NCI-H510A treated with DMSO at 0.1 percent for 48 hours (cell line): ENCODE measurements around the gene SPECC1L.
A peak's percentile ranks its signal among the peaks of the same experiment; 100 is the strongest.

ENCODE experiments used
- DNase-seq: peaks from one replicate; lab custom pipeline; 2025; lab: John Stamatoyannopoulos, UW

The SPECC1L gene

DNA sequence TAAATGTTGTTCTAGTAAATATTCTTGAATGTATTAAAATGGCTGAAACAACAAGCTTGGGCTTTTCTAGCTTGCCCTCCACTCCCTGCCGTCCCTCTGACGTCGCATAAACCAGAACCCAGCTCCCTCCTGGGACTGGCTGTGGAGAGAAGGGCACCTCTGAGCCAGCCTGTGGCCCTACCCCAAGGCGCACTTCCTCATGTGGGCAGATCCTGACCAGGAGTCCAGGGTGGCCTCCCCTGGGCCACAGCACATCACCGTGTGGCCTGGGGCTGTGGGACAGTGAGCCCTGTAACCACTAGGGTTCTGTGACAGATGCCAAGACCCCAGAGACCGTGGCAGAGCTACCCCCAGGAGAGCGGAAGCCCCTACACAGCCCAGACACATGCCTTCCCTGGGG is 146.6 kb downstream of the SPECC1L start:
- DNase-seq: no peak

DNA sequence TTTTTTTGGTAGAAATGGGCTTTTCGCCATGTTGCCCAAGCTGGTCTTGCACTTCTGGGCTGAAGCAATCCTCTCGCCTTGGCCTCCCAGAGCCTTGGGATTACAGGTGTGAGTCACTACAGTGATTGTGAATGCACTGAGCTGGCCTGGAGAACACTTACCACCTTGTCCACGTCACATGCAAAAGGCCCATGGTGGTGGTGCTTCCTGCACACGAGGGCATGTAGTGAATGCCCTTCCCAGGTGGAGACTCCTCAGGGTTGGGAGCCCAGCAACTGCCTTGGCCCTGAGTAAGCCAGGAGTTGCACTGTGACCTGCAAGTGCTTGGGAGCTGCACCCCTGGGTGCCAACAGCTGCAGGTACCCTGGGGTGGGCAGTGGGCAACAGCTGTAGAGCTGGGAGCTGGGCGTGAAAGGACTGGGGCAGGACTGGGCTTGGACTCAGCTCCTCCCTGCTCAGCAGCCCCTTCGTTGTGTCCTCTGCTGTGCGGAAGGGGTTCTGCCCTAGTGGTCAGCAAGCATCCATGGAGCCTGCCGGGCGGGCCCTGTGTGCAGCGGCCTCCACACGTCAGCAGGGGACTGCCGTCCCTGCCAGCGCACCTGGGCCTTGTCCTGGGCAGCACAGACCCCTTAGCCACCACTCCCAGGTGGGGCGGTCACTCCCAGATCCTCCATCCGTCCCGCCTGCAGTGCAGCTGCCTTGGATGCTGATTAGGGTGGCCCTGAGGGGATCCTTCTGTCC is 147.4 kb downstream of the SPECC1L start:
- no peak for DNase-seq

DNA sequence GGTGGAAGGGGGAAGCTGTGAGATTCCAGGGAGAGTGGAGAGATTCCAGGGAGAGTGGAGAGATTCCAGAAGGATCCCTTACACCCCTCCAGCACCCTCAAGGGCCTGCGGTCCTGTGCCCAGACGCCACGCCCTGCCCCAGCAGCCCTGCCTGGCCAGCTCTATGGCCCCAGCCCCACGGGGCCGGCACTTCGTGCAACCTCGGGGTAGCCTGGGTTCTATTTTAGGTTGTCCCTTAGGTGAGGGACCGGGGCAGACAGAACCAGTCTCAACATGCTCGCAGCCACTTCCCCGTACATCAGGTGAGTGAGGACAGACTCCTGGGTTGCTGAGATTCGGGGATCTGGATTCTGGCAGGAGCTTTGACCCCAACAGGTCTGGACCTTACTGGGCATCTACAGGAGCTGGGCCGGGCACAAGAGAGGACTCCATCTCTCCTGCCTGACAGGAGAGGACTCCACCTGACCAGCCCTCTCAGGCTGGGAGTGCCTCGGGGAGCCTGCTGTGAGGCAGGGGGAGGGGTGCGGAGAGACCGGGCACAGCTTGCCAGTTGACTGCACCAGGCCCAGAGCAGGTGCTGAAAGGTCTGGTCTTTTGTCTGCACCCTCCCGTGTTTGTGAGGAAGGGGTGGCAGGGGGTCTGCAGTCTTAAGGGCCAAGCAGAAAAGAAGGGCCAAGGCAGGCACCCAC is 148.3 kb downstream of the SPECC1L start:
- peak; percentile 37 for DNase-seq

DNA sequence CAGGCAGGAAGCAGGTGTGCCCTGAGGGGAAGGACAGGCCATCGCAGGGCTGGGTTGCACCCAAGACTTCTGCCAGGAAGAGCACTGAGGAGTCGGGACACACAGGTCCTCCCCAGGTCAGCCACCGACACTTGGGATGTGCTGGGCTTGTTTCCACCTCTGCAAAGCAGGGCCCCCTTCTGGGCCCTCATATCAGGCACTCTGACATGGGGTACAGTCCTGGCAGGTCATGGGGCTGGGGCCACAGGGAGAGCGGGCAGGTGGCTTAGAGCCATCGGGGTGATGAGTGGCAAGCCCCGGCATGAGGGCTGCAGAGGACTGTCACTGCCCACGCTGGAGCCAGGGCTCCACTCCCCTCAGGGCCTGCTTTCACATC is 148.8 kb downstream of the SPECC1L start:
- DNase-seq: no peak

DNA sequence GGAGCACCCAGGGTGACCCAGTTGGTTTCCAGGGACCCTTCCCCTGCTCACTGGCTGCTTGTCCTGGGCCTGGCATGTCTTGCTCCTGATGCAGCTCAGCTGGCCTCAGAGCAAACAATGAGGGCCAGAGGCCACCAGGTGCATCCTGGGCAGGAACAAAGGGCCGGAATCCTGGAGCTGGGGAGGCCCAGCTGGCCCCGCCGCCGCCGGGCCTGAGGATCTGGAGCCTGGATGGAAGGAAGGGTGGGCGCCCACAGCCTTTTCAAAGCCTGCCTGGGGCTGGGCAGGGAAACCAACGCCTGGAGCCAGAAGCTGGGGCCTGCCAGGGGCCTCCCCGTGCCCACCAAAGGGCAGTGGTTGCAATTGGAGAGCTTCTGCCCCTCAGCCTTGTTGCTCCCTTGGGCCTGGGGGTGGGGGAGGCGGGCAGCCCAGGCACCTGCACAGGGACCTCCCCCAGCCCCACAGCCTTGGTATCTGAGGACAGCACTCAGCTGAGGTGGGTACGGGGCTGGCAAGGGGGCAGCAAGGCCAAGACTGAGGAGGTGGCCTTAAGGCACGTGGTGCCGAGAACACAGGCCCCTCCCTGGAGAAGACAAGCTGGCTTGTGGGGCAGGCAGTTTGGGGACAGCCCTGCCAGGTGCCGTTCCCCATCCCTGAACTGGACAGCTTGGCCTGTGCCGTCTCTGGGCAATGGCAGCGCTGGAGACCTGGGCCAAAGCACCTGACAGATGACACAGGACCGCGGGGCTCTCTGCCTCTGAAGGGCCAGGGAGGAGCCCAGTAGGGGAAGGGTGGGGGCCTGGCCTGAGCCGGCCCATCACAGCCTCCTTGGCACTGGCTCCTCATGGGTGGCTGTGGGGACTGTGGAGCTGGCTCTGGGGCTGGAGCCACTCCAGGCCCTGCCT is 149.7 kb downstream of the SPECC1L start:
- no peak for DNase-seq

DNA sequence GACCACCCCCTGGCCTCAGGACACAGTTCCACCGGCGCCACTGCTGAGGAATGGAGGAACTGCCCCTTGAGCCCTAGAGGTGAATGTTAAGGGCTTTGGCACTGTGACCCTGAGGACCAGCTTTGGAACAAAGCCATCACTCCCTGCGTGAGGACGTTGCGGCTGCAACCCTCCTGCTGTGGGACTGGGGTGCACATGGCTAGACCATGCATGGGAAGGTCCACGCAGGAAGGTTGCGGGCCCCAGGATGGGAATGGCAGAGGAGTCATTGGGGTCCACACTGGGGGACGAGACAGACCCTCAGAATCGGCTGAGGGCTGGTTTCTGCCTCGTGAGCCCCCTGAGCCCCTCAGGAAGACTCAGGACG is 150.3 kb downstream of the SPECC1L start:
- DNase-seq: no peak

DNA sequence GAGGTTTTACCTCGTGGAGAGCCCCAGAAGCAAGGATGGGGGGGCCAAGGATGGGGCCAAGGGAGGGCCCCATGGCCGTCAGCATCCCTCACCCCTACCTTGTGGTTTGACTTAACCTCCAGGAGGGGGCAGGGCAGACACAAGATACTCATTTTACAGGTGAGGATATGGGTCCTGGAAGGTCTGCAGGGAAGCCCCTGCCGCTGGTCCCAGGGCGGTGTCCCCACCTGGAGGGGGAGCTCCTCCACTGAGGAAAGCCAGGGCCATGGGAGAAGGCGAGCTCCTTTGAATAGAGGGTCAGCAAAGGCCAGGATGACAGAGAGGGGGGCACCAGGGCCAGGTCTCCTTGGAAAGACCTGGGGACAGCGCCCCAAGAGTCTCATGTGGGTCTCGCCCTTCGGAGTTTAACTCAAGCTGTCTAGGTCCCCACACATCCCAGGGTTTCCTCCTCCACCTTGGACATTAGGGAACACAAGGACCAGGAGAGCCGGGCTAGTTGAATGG is 150.8 kb downstream of the SPECC1L start:
- no peak for DNase-seq

DNA sequence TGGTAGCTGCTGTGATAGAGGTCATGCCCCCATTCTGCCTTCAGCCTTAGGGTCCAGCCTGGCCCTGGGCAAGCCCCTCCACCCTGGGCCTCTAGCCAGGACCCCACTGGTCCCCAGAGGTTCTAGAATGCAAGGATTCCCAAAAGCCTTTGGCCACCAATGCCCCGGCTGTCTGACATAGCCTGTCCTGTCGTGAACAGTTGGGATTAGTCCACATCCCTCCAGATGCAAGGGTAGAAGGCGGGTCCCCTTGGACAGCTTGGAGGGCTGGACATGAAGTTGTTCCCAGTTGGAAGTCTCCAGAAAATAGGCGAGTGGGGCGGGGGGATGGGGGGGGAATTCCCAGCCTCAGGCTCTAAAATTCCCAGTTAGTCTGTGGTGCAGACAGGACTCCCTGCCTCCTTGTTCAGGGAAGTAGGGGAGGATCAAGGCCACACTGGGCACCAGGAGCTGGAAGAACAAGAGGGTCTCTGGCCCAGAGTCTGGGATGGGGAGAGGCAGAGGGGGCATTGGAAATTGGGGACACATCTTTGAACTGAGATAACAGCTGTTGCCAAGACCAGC is 151.6 kb downstream of the SPECC1L start:
- no peak for DNase-seq

DNA sequence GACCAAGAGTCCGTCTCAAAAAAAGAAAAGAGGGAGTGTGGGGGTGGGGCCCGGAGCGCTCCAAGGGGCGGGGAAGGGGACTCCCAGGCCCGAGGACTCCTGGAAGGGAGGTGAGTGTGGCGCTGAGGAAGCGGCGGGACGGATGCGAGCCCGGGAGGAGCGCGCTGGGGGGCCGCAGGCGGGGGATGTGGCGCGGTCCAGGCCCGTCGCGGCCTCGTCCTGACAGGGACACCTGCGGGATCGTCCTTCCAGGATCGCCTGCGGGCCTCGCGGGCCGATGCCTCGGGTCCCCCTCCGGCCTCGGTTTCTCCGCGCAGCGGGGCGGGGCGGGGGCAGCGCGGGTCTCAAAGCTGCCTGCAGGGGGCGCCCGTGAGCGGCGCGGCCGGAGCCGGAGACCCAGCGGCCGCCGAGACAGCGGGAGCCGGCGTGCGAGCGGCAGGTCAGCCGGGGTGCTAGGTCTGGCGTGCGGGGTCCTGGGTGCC is 152.9 kb downstream of the SPECC1L start:
- no peak for DNase-seq

DNA sequence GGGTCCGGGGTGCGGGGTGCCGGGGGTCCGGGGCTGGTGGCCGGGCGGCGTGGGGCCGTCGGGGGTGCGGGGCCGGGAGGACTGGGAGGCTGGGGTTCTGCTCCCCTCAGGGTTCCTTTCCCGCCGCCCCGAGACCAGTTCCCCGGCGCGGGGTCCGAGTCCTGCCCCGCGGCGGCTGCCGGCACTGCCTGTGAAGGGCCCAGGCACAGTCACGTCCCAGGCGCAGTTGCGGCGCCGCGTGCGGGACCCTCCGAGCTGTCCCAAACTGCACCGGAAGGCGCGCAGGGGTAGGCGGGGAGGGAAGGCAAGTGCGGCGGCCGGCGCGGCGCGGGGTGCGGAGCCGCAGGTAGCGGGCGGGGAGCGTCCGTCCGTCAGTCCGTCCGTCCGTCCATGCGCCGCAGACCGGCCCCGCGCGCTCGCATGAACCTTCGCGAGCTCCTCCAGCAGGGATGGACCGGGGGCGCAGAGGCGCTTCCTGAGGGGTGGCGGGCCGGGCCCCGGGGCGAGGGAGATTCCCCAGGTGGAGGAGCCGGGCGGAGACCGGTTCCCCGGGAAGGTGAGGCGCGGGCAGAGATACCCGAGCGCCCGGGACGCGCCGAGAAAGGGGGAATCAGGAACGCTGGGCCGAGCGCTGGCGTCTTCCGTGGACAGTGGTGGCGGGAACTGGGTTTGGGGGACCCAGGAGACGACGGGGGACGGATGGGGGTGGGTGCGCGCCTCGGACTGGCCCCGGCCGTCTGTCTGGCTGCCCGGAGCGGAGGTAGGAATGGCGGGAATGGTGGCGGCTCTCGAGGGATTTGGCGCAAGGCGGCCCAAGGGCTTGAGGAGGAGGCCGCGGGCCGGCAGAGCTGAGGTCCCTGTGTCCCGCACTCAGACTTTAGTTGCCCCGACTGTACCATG is 153.6 kb downstream of the SPECC1L start:
- no peak for DNase-seq

DNA sequence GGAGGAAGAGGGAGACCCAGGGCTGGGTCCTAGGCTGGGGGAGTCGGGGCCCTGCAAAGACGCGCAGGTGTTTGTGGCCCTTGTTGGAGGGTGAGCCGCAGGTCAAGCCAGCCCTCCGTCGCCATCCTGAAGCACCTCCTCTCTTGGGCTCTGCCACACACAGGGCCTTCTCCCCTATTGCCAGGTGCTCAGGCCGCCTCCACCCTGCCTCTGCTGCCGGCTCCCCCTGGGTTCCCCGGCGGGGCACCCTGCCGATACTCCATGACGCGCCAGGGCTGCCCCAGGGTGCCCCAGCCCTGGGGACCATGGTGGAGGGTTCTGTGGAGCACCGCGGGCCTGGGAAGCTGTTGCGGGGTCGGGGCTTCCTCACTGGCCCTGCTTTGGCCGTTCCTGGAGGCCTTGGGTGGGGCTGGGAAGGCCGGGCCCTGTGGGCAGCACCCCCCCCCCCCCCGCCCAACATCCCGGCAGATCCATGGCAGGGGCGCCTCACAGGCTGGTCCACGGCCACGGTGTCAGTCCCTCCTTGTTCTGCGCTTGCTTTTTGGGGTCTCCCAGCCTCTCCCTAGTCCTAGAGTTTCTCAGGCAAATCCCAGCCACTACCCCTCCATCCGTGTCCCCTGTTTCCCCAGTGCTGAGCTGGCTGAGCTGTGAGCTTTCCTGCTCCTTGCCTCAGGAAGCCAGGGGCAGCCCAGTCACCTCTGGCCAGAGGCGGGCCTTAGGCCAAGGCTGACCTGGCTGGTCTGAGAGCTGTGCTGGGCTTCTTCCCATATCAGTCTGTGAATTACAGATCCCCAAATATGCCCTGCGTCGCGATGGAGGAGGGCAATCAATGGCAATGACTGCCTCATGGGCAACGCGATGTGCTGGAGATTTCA is 154.5 kb downstream of the SPECC1L start:
- DNase-seq: no peak

DNA sequence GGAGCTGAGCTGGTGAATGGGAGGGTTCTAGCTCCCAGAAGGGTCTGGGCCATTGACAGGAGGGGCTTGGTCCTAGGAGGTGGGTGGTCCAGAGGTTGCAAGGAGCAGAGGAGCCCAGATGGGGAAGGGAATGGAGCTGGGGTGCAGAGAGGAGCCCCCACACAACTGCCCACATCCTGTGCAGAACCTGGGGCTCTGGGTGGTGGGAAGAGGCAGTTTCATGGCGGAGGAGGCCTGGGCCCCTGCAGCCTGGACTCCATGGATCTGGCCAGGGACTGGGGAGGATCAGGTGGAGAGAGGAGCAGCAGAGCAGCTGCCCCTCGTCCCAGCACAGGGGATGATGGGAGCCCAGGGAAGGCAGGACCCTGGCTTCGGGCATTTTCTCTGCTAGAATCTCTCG is 155.8 kb downstream of the SPECC1L start:
- DNase-seq: no peak

DNA sequence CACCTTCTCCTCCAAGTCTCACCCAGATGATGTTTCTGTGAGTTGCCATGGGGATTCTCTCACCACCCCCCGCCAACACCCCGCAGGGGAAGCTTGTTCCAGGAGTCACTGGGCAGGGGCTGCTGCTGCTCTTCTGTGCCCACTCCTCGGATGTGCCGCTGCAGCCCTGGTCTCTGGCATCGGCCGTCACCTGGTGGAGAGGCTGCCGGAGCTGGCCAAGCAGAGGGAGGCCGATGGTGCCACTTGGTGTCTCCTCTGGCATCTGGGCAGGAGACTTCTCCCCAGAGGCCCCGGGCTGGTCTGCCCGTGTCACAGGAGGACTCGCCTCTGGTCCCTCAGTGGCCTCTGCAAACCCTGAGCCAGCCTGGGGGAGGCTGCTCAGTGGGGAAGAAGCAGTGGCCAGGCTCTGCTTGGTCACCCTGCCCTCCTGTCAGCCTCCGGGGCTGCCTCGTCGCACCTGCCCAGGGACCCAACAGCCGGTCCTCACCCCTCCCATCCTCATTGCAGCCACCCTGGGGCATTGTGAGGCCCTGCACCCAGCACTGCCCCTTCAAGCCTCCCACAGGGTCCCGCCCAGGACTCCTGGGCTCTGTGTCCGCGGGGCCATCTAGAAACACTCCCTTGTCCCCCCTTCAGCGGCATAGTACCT is 156.3 kb downstream of the SPECC1L start:
- DNase-seq: no peak

DNA sequence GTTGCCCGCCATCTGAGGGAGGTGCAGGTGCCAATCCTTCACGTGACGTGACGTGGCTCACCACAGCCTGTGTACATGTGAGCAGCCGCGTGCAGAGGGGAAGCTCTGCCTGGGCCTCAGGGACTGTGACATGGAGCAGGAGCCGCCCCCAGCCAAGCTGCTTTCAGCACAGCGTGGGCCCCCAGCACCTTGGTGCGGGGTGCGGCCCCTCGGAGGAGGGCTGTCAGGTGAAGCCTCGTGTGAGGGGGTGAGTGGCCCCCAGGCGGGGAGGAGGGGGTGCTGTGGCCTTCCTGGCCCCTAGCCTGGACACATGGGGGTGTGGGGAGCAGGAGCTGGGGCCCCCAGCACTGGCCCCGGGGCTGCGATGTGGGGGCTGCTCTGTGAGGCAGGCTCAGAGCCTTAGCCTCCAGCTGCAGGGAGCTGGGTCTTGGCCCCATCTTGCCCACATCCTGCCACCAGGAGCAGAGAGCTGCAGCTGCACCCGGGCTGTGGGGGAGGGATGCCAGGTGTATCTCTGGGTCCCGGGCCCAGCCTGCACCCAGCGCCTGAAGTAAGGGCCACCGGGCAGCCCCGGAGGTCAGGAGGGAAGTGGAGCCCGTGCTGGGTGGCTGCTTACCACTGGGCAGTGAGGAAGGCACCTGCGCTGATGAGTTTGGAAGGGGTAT is 157.0 kb downstream of the SPECC1L start, which contains the start of gene ADORA2A:
Gene ADORA2A, plus strand, starts transcription at position 100 of the 665 bp plus-strand sequence. CDS start 5,806 bp downstream, outside the sequence.
- DNase-seq: no peak

DNA sequence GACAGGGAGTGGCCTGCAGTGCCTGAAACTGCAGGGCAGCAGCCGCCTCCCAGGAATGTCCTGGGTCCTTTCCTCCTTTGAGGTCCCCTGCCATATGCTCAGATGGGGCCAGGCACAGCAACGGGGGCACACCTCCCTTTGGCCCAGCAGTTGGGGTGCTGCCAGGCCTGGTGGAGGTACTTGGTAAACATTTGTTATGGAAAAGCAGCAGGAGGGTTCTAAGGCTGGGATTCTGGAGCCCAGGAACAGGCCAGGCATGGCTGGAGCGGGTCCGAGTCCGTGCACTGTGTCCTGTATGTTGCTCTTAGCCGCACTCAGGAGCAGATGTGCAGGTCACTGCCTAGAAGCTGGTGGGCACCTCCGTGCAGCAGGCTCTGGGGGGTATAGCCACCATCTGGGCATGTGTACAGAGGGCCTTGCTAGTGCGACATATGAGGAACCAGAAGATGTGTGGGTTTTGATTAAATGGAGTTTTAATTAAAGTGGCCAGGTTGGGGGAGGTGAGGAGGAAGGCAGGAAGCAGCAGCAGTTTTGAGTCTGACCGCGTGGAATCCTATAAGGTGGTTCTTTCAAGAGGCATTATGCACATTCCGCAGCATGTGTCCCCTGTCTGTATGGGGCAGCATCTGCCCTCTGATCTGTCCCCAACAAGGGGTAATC is 158.2 kb downstream of the SPECC1L start:
- no peak for DNase-seq

DNA sequence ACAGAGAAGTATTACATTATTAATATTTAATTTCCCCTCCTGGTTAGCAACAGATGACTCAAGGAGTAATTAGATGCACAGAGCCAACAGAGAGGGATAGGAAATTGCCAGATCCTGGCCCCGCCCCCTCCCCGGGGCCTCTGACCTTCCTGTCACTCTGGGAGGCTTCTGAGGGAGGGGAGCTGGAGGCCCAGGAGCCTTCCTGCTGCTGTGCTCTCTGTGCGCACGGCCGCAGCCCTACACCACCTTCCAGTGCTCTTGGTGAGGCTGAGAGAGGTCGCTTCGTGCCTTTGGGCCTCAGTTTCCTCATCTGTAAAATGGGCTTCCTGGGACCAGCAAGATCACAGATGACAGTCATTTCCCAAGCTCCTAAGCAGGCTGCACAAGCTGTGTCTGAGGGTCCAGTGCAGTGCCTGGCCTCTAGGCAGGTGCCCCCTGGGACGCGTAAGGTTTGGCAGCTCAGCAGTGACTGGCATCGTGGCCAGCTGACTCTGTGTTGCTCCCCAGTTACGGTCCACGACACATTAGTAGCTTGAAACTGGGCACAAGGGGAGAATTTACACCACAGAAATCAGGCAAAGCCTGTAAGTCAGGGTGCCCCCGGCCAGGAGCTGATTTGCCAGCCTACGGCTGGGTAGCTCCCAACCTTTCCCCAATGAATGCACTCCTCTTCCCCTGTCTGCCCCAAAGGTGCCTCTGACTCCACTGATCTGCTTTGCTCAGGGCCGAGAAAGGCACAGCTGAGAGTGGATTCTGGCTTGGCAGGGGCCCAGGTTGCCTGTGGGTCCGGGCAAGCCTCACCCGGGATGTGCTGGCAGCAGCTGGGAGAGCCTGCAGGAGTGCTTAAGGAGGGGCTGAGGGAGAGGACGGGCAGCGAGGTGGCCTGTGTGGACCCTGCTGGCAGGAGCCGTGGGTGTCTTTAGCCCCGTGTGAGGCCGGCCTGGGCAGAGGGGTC is 159.1 kb downstream of the SPECC1L start:
- no peak for DNase-seq
